ENCODE measurements around the gene ERI3.

ERI3 gene

GRCh38 chr1:44334968-44335367 lies 20.1 kb downstream of the ERI3 start:
- DNase-seq (ENCODE audit: low spot score) (no peak), ATAC-seq (ENCODE audit: low read depth) (no peak)
- Histone ChIP-seq H3K9me3 (ENCODE audit: severe bottlenecking) (no peaks in the 10 kb centered on the region), H3K4me1 (ENCODE audit: insufficient read depth, poor library complexity, severe bottlenecking) (no peaks in the 10 kb centered on the region), H3K4me3 (ENCODE audit: severe bottlenecking) (no peak overlapping the region), H3K27ac (ENCODE audit: poor library complexity, severe bottlenecking) (no peak overlapping the region), H3K36me3 (ENCODE audit: low read depth) (peaks cover 40% of the 10 kb centered on the region), H3K27me3 (ENCODE audit: insufficient read depth, poor library complexity, severe bottlenecking) (no peaks in the 10 kb centered on the region)
- TF ChIP-seq CTCF (IDR thresholded peaks at IDR 0.05; ENCODE audit: poor library complexity, severe bottlenecking), result no peak

GRCh38 chr1:44333376-44333775 lies 21.7 kb downstream of the ERI3 start:
- Histone ChIP-seq H3K4me1 (ENCODE audit: insufficient read depth, poor library complexity, severe bottlenecking) (peaks cover 9% of the 10 kb centered on the region), H3K36me3 (ENCODE audit: low read depth) (peaks cover 33% of the 10 kb centered on the region), H3K4me3 (ENCODE audit: severe bottlenecking) (no peak overlapping the region), H3K27ac (ENCODE audit: poor library complexity, severe bottlenecking) (no peak overlapping the region), H3K9me3 (ENCODE audit: severe bottlenecking) (no peaks in the 10 kb centered on the region), H3K27me3 (ENCODE audit: insufficient read depth, poor library complexity, severe bottlenecking) (no peaks in the 10 kb centered on the region)
- ATAC-seq (ENCODE audit: low read depth) (no peak), DNase-seq (ENCODE audit: low spot score) (no peak)
- no peak for TF ChIP-seq CTCF (IDR thresholded peaks at IDR 0.05; ENCODE audit: poor library complexity, severe bottlenecking)

GRCh38 chr1:44332505-44332904 lies 22.6 kb downstream of the ERI3 start:
- DNase-seq (ENCODE audit: low spot score) (no peak), ATAC-seq (ENCODE audit: low read depth) (no peak)
- H3K27me3 ChIP-seq (ENCODE audit: insufficient read depth, poor library complexity, severe bottlenecking), result no peaks in the 10 kb centered on the region
- no peak for TF ChIP-seq CTCF (IDR thresholded peaks at IDR 0.05; ENCODE audit: poor library complexity, severe bottlenecking)
- no peak overlapping the region for H3K4me3 ChIP-seq (ENCODE audit: severe bottlenecking)
- H3K9me3 ChIP-seq (ENCODE audit: severe bottlenecking), result no peaks in the 10 kb centered on the region
- H3K4me1 ChIP-seq (ENCODE audit: insufficient read depth, poor library complexity, severe bottlenecking), result peaks cover 13% of the 10 kb centered on the region
- peaks cover 26% of the 10 kb centered on the region for H3K36me3 ChIP-seq (ENCODE audit: low read depth)
- no peak overlapping the region for H3K27ac ChIP-seq (ENCODE audit: poor library complexity, severe bottlenecking)

GRCh38 chr1:44330935-44331334 lies 24.1 kb downstream of the ERI3 start:
- ATAC-seq (ENCODE audit: low read depth) (no peak), DNase-seq (ENCODE audit: low spot score) (no peak)
- TF ChIP-seq CTCF (IDR thresholded peaks at IDR 0.05; ENCODE audit: poor library complexity, severe bottlenecking), result no peak
- H3K4me1 ChIP-seq (ENCODE audit: insufficient read depth, poor library complexity, severe bottlenecking), result peaks cover 29% of the 10 kb centered on the region
- no peaks in the 10 kb centered on the region for H3K9me3 ChIP-seq (ENCODE audit: severe bottlenecking)
- no peak overlapping the region for H3K27ac ChIP-seq (ENCODE audit: poor library complexity, severe bottlenecking)
- peaks cover 11% of the 10 kb centered on the region for H3K36me3 ChIP-seq (ENCODE audit: low read depth)
- H3K27me3 ChIP-seq (ENCODE audit: insufficient read depth, poor library complexity, severe bottlenecking), result no peaks in the 10 kb centered on the region
- H3K4me3 ChIP-seq (ENCODE audit: severe bottlenecking), result no peak overlapping the region

- Histone ChIP-seq H3K9me3 (ENCODE audit: severe bottlenecking) (no peaks in the 10 kb centered on the region), H3K27me3 (ENCODE audit: insufficient read depth, poor library complexity, severe bottlenecking) (no peaks in the 10 kb centered on the region), H3K4me3 (ENCODE audit: severe bottlenecking) (no peak overlapping the region), H3K27ac (ENCODE audit: poor library complexity, severe bottlenecking) (peak overlapping the region; percentile 94), H3K36me3 (ENCODE audit: low read depth) (no peaks in the 10 kb centered on the region), H3K4me1 (ENCODE audit: insufficient read depth, poor library complexity, severe bottlenecking) (peaks cover 31% of the 10 kb centered on the region)
- DNase-seq (ENCODE audit: low spot score), result no peak
- ATAC-seq (ENCODE audit: low read depth), result no peak
- no peak for TF ChIP-seq CTCF (IDR thresholded peaks at IDR 0.05; ENCODE audit: poor library complexity, severe bottlenecking)
Observed at GRCh38 chr1:44328671-44329416, 26.2 kb downstream of the ERI3 start.

Measured in RWPE2 (cell line).